ENCODE data around the gene STK17B. TPM values are rescaled to one million over a fixed set of nuclear protein-coding genes. Genes with fewer than 3 reads are reported as not detected.

The STK17B gene
- total RNA-seq, 2 experiments from 2014 or later, result 141 to 143 TPM

DNA sequence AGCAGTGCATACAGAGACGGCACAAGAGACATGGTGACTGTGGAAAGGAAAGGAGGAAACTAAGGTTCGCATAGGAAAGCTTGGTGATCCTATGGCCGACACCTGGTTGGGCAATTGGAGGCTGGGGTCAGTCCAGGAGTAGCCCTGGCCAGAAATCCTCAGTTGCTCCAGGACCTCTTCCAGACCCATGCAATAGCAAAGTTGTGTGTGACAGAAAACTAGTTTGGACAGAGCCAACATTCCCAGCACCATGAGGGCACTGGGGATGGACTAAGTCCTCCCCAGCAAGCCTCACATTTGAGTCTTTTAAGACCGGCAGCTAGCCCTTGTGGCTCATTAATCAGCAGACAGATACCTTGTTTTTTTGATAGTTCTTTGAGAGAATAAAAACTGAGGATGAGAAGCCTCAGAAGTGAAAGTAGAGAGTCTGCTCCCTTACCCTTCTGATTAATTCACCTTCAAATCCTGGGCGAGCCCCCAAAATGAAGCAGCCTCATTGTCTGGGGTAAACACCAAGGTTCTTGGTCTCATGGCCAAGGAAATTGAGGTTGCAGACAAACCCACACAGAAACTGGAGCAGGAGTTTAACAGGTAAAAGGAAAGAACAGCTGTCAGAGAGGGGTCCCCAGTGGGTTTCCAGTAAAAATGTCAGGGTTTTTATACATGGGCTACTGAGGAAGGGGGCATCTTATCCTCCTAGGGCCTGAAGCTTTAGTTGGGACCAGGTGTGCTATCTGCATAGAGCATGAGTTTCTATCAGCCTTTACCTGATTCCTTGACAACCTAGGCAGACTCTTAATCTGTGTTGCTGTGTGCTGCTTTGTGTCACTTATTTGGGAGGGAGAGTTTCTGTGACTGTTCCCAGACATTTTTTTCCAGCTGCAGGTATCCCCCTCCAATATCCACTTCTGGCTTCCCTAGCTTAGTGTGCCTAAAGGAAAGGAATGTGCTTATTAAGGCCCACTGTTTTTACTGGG, 39.1 kb downstream of the STK17B start:
- Mint-ChIP-seq H3K27ac (peak overlapping the region; percentile 70), H3K9me3 (peaks cover 58% of the 10 kb centered on the region), H3K27me3 (ENCODE audit: low read depth) (no peaks in the 10 kb centered on the region), H3K4me3 (no peak overlapping the region), H3K4me1 (ENCODE audit: low read depth) (peaks cover 13% of the 10 kb centered on the region), H3K36me3 (ENCODE audit: low read depth) (peaks cover 65% of the 10 kb centered on the region)
- peak; percentile 79 for DNase-seq
- intact Hi-C loops (cut with micrococcal nuclease), result loop anchor here (1.0 to 10.0 kb wide), 7 partner anchors 53 to 623 kb away; partner anchors contain the start of gene CCDC150
- CTCF ChIA-PET, result interaction anchor here (0.7 to 2.2 kb wide), 11 partner anchors 17 to 321 kb away, joined by 3 to 13 read pairs (median 4); no protein-coding TSS in a partner anchor

DNA sequence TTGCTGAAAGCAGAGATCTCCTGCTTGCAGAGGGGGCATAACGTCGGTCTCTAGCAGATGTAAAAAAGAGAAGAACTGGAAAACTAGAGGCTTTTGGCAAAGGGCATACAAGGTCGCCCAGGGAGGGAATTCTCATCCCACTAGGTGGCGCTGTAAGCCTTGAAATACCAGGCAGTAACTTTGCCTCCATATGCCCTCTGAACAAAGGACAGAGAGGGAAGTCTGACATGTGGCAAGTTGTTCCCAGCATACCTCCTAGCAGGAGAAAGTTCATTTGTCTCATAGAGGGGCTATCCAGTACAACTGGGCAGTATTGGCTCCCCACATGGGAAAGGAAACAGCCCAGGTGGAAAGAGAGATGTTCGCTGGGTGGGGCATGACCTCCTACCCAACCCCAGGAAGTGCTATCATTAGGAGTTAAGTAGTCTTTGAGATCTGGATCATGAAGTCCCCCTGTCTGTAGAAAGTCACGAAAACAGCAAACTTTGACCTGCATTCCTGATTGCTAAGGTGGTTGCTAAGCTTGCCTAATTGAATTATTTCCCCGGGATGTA, 39.9 kb downstream of the STK17B start:
- CTCF ChIA-PET, result interaction anchor here (0.7 to 2.2 kb wide), 11 partner anchors 18 to 322 kb away, joined by 3 to 13 read pairs (median 4); no protein-coding TSS in a partner anchor
- peaks cover 58% of the 10 kb centered on the region for H3K9me3 Mint-ChIP-seq
- peak; percentile 70 for DNase-seq
- peaks cover 12% of the 10 kb centered on the region for H3K4me1 Mint-ChIP-seq (ENCODE audit: low read depth)
- peak overlapping the region; percentile 70 for H3K27ac Mint-ChIP-seq
- no peaks in the 10 kb centered on the region for H3K27me3 Mint-ChIP-seq (ENCODE audit: low read depth)
- H3K4me3 Mint-ChIP-seq, result no peak overlapping the region
- peaks cover 57% of the 10 kb centered on the region for H3K36me3 Mint-ChIP-seq (ENCODE audit: low read depth)
- intact Hi-C loops (cut with micrococcal nuclease), result loop anchor here (1.0 to 10.0 kb wide), 5 partner anchors 53 to 623 kb away; no protein-coding TSS in a partner anchor

DNA sequence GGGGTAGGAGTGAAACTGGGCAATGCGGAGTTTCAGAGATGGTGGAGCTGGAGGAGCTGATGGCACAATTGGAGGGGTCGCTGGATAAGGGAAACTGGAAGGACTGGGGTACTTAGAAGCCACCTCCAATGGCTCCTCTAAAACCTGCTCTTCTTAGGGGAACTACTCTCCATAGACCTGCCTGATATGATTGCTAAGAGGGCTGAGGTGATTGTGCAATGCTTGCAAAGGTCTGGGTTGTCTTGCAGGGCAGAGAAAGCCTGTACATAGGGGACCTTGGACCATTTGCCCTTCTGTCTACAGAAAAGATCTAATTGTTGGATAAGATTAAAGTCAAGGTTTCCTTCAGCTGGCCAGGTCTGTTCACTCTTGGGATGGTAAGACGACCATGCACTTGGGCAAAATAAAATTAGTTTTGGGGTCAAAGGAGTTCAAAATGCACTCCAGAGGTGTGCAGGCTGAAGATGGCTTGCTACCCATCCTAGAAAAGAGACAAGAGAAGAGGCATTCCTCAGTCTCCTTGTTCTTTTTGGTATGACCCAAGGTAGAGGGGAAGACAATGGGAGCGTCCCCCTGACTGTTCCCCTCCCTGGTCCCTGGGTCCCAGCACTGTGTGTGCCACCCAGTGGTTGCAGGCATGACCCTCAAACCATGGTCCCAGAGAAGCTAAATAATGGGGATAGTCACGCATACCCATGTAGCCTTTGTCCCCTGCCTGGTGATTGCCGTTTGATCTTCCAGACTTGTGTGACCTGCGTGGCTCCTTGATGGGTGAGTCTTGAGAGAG, 41.1 kb downstream of the STK17B start:
- Mint-ChIP-seq H3K27me3 (ENCODE audit: low read depth) (no peaks in the 10 kb centered on the region), H3K27ac (no peak overlapping the region), H3K4me1 (ENCODE audit: low read depth) (peaks cover 12% of the 10 kb centered on the region), H3K4me3 (no peak overlapping the region), H3K9me3 (peaks cover 56% of the 10 kb centered on the region), H3K36me3 (ENCODE audit: low read depth) (peaks cover 46% of the 10 kb centered on the region)
- intact Hi-C loops (cut with micrococcal nuclease), result loop anchor here (2.0 to 10.0 kb wide), 2 partner anchors 51 to 625 kb away; no protein-coding TSS in a partner anchor
- peak; percentile 47 for DNase-seq
- CTCF ChIA-PET, result interaction anchor here (1.9 to 4.0 kb wide), 2 partner anchors 53 to 206 kb away, joined by 6 to 15 read pairs; no protein-coding TSS in a partner anchor

DNA sequence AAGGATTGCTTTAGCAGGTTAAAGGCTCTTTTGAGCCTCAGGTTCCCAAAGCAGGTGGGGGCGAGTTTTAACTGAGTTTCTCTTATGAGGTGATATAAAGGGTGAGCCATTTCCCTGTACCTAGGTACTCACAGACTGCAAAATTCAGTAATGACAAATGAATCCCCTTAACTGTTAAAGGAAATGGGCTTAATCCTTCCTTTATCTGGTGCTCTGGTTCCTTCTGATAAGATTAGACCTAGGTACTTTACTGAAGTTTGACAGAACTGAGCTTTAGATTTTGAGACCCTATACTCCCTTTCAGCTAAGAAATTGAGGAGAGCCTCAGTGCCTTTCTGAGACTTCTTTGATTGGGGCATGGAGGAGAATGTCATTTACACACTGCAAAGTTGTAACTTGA, 42.6 kb downstream of the STK17B start:
- peaks cover 48% of the 10 kb centered on the region for H3K9me3 Mint-ChIP-seq
- peaks cover 12% of the 10 kb centered on the region for H3K4me1 Mint-ChIP-seq (ENCODE audit: low read depth)

DNA sequence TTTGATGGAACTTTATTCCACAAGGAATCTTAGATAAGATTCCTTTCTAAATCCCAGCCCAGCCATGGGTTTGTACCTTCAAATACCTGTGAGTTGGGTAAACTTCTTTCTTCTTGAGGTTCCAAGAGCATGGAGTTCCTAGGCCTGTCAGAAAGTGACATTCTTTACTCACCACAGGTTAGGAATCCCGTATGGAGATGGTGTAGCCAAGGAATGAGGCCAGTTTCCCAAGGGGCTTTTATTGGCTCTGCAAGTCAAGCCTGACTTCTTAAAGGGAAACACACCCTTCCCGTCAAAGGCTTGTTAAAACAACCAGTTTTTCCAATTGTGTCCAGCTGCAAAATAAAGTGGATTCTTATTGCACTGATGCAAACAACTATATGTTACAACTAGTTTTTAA, 45.8 kb downstream of the STK17B start:
- no peaks in the 10 kb centered on the region for H3K4me1 Mint-ChIP-seq (ENCODE audit: low read depth)
- no peak for DNase-seq
- no peak overlapping the region for H3K4me3 Mint-ChIP-seq
- peaks cover 9% of the 10 kb centered on the region for H3K36me3 Mint-ChIP-seq (ENCODE audit: low read depth)
- CTCF ChIA-PET, result interaction anchor here (1.2 kb wide), 1 partner anchor 23 kb away, joined by 4 read pairs; no protein-coding TSS in a partner anchor
- H3K27ac Mint-ChIP-seq, result no peak overlapping the region
- intact Hi-C loops (cut with micrococcal nuclease), result no loop called here
- no peaks in the 10 kb centered on the region for H3K27me3 Mint-ChIP-seq (ENCODE audit: low read depth)
- peaks cover 20% of the 10 kb centered on the region for H3K9me3 Mint-ChIP-seq

More for the DNA sequence above, 42.6 kb downstream of the STK17B start:
- Mint-ChIP-seq H3K27ac (no peak overlapping the region), H3K36me3 (ENCODE audit: low read depth) (peaks cover 34% of the 10 kb centered on the region), H3K27me3 (ENCODE audit: low read depth) (no peaks in the 10 kb centered on the region), H3K4me3 (no peak overlapping the region)
- DNase-seq, result no peak
- intact Hi-C loops (cut with micrococcal nuclease), result no loop called here
- CTCF ChIA-PET, result interaction anchor here (1.9 to 4.0 kb wide), 2 partner anchors 51 to 325 kb away, joined by 6 to 15 read pairs; no protein-coding TSS in a partner anchor

DNA sequence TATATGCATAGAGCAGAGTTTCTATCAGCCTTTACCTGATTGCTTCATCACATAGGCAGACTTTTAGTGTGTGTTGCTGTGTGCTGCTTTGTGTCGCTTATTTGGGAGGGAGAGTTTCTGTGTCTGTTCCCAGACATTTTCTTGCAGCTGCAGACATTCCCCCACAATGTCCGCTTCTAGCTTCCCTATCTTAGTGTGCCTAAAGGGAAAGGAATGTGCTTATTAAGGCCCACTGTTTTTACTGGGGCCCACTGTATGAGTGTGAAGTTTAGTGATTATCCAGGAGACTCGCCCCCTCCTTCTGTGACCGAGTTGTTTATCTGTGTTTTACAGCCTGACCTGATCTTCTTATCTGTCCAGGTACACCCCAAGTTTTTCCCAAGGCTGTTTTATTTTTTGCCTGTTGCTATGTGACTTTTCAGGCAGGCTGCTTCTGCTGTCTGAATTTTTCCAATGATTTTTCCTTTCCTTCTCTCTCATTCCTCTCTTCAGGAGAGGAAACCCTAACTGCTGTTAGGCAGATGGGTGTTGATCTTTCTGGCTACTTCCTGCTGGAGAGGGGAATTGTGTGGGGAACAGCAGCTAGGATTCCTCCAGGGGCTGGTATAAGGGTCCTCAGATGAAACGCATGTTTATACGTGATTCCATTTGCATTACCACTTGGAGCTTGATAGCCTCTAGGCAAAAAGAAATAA, 47.6 kb downstream of the STK17B start:
- intact Hi-C loops (cut with micrococcal nuclease), result no loop called here
- Mint-ChIP-seq H3K27ac (no peak overlapping the region), H3K9me3 (peaks cover 4% of the 10 kb centered on the region), H3K36me3 (ENCODE audit: low read depth) (peaks cover under 1% of the 10 kb centered on the region), H3K27me3 (ENCODE audit: low read depth) (no peaks in the 10 kb centered on the region), H3K4me3 (no peak overlapping the region), H3K4me1 (ENCODE audit: low read depth) (no peaks in the 10 kb centered on the region)
- no peak for DNase-seq
- CTCF ChIA-PET, result interaction anchor here (0.8 to 1.1 kb wide), 2 partner anchors 97 to 213 kb away, joined by 4 to 7 read pairs; no protein-coding TSS in a partner anchor

DNA sequence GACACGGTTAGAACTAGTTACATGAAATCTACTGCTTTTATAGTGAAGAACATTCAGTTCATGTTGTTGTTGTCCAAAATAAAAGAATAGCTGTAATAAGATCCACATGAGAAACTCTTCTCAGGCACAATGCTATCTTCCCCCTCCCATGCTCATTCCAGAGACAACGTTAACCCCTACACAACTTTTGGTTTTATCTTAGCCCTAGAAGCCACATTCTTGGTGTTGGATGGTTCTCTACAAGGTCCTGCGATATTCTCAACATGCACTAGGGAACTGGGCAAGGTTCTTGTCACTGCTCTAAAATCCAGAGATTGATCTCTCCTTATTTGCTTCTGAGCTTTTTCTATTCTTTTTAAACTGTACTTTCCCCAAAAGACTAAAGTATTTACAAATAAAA, 51.5 kb downstream of the STK17B start:
- no peak overlapping the region for H3K27ac Mint-ChIP-seq
- no peaks in the 10 kb centered on the region for H3K27me3 Mint-ChIP-seq (ENCODE audit: low read depth)
- no peaks in the 10 kb centered on the region for H3K36me3 Mint-ChIP-seq (ENCODE audit: low read depth)
- no peak for DNase-seq
- CTCF ChIA-PET, result interaction anchor here (0.6 kb wide), 1 partner anchor 397 kb away, joined by 3 read pairs; no protein-coding TSS in a partner anchor
- no peak overlapping the region for H3K4me3 Mint-ChIP-seq
- no peaks in the 10 kb centered on the region for H3K9me3 Mint-ChIP-seq
- H3K4me1 Mint-ChIP-seq (ENCODE audit: low read depth), result no peaks in the 10 kb centered on the region
- intact Hi-C loops (cut with micrococcal nuclease), result no loop called here

DNA sequence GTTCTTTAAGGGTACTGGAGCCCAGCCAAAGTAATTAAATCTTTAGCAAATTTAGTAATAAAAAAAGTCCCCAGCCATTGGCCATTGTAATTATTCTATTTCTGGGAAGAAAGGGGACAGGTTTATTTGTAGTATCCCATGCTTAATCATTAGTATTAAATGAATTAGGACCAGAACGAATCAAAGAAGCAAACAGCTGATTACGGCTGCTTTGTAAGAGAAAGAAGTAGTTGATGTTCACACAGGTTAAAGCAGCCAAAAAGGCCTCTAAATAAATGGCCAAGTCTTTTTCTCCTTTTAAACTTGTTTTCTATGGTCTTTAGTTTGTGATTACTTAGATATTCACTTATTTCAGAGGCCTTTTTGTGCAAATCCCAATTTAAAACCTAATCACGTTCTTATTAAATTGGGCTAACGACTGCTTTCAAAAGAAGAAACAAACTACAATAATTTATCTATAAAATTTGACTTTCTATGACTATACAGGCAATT, 54.1 kb downstream of the STK17B start:
- intact Hi-C loops (cut with micrococcal nuclease), result no loop called here
- Mint-ChIP-seq H3K27me3 (ENCODE audit: low read depth) (no peaks in the 10 kb centered on the region), H3K4me3 (no peak overlapping the region), H3K4me1 (ENCODE audit: low read depth) (peaks cover 12% of the 10 kb centered on the region), H3K27ac (no peak overlapping the region), H3K36me3 (ENCODE audit: low read depth) (no peaks in the 10 kb centered on the region), H3K9me3 (no peaks in the 10 kb centered on the region)
- DNase-seq, result no peak
- CTCF ChIA-PET, result interaction anchor here (1.4 kb wide), 1 partner anchor 21 kb away, joined by 4 read pairs; no protein-coding TSS in a partner anchor

DNA sequence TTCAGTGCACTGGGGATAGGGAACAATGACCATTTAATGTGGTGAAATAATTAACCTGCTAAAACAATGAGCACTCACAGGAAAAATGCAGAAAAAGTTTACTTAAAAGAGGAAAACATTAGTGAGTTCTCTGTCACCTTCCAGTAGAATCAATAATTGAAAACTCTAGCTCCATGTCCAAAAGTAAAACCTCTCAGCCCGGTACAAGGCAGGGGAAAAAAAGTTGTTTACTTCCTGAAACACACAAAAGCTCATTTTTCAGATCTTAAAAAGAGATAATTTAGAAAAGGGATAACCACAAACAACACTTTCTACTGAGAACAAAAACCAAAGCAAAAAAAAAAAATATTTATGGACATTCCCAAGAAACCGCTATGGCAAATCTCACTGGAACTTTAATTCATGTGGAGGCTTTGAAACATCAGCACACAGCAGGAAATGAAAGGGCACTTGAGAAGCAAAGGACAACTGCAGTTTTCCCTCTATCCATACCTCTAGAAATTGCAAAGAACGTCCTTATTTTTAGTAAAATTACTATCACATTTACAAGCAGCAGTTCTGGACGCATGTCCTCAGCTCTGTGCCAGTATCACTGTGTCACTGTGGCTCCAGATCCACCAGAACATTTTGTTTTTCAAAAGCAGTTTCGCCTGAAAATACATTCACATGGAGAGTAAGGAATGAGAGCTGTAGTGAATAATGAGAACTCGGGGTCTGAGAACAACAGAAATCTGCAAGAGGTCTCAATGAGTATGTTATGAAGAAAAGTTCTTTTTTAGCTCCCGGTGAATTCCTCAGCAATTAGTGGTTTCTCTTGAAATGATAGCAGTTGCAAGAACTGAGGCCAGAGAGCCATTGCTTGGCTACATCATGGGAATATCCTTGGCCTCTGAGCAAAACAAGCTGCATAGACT, 58.1 kb downstream of the STK17B start:
- Mint-ChIP-seq H3K4me3 (no peak overlapping the region), H3K36me3 (ENCODE audit: low read depth) (no peaks in the 10 kb centered on the region), H3K27ac (no peak overlapping the region), H3K27me3 (ENCODE audit: low read depth) (no peaks in the 10 kb centered on the region), H3K9me3 (no peaks in the 10 kb centered on the region), H3K4me1 (ENCODE audit: low read depth) (peaks cover 16% of the 10 kb centered on the region)
- intact Hi-C loops (cut with micrococcal nuclease), result no loop called here
- no peak for DNase-seq
- CTCF ChIA-PET, result interaction anchor here (0.7 to 1.1 kb wide), 4 partner anchors 16 to 224 kb away, joined by 3 to 4 read pairs (median 3); no protein-coding TSS in a partner anchor

DNA sequence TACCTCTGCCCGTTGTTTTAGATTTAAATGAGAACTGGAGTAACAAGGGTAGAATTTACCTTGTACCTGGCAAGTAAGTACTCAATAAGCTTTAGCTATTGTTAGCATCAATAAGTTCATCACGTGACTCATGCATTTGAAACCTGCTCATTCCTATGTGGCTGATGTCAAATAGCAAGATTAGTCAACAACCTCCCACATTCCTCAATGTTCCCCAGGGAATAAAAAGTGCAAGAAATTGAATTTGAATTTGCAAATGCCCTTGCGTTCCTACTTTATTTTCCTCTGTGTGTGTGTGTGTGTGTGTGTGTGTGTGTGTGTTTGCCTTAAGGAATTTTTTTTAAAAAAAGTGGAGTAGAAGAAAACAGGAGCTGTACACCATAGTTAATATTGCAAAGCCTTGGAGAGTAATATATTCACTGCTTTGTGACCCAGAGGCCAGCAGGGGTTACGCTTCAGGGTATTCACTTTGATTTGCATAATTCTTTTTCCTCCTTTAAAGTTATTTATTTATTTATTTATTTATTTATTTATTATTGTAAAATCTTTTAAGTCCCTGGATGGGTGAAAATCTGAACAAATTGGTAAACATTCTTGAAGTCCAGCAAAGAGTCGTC, 58.9 kb downstream of the STK17B start:
- H3K27me3 Mint-ChIP-seq (ENCODE audit: low read depth), result no peaks in the 10 kb centered on the region

More for the DNA sequence above, 58.9 kb downstream of the STK17B start:
- Mint-ChIP-seq H3K4me3 (no peak overlapping the region), H3K27ac (no peak overlapping the region), H3K9me3 (no peaks in the 10 kb centered on the region), H3K36me3 (ENCODE audit: low read depth) (no peaks in the 10 kb centered on the region), H3K4me1 (ENCODE audit: low read depth) (peaks cover 16% of the 10 kb centered on the region)
- CTCF ChIA-PET, result interaction anchor here (0.7 to 1.1 kb wide), 6 partner anchors 16 to 224 kb away, joined by 3 to 5 read pairs (median 3); no protein-coding TSS in a partner anchor
- DNase-seq, result no peak
- intact Hi-C loops (cut with micrococcal nuclease), result no loop called here
